Fibroblast of lung (primary cell): ENCODE results near the gene SLC9A1. TPM values are rescaled to one million over a fixed set of nuclear protein-coding genes. Genes with fewer than 3 reads are reported as not detected.

Experiments
- DNase-seq, 2 donors: peaks; one replicate each; pipeline versions ENCODE4 v3.0.0 to v3.0.0-alpha.2; 2010; ENCODE audit warnings: low read depth in 2 of 2
- H2AFZ ChIP-seq: 2 replicates; pipeline ENCODE4 v1.5.1; 2012; ENCODE audit warnings: low read length, control low read depth, inconsistent platforms
- H3K27ac ChIP-seq: 2 replicates; pipeline ENCODE4 v1.5.1; 2011; ENCODE audit warnings: low read length, control low read depth; ENCODE audit not compliant: insufficient read depth
- H3K27me3 ChIP-seq: 2 replicates; pipeline ENCODE4 v1.5.1; 2011; ENCODE audit warnings: mild to moderate bottlenecking, low read length; ENCODE audit not compliant: control insufficient read depth, insufficient read depth
- H3K36me3 ChIP-seq: 2 replicates; pipeline ENCODE4 v1.5.1; 2011; ENCODE audit warnings: low read length; ENCODE audit not compliant: control insufficient read depth, insufficient read depth
- H3K4me1 ChIP-seq: 2 replicates; pipeline ENCODE4 v1.5.1; 2011; ENCODE audit warnings: low read length; ENCODE audit not compliant: control insufficient read depth, insufficient read depth; ENCODE audit errors: extremely low read depth
- H3K4me2 ChIP-seq: 2 replicates; pipeline ENCODE4 v1.5.1; 2011; ENCODE audit warnings: low read length, control low read depth; ENCODE audit not compliant: insufficient read depth; ENCODE audit errors: extremely low read depth
- H3K4me3 ChIP-seq, 4 experiments: fragments of 200-600 bp in 1 of 4; sonication (generic) in 1 of 4; replicated peaks in 1 of 4; 2 replicates each; pipeline ENCODE4 v1.5.1; 2011 to 2016; ENCODE audit warnings: low read length in 4 of 4, low read depth in 3 of 4, mild to moderate bottlenecking in 3 of 4, control low read depth in 2 of 4, inconsistent platforms in 1 of 4, mixed read lengths in 1 of 4; ENCODE audit not compliant: insufficient read depth in 1 of 4; ENCODE audit errors: control extremely low read depth in 1 of 4
- H3K79me2 ChIP-seq: 2 replicates; pipeline ENCODE4 v1.5.1; 2012; ENCODE audit warnings: mild to moderate bottlenecking, low read length, inconsistent platforms; ENCODE audit not compliant: control insufficient read depth, insufficient read depth
- H3K9ac ChIP-seq: 2 replicates; pipeline ENCODE4 v1.5.1; 2011; ENCODE audit warnings: mild to moderate bottlenecking, low read length, control low read depth; ENCODE audit not compliant: insufficient read depth
- H3K9me3 ChIP-seq: 2 replicates; pipeline ENCODE4 v1.5.1; 2012; ENCODE audit warnings: low read depth, low read length; ENCODE audit not compliant: control insufficient read depth, insufficient read depth
- H4K20me1 ChIP-seq: 2 replicates; pipeline ENCODE4 v1.5.1; 2011; ENCODE audit warnings: low read length; ENCODE audit not compliant: control insufficient read depth, insufficient read depth; ENCODE audit errors: extremely low read depth
- CTCF ChIP-seq, 2 donors: IDR thresholded peaks in 1 of 2; conservative IDR thresholded peaks in 1 of 2; 1 replicate in 1 of 2; 2 replicates in 1 of 2; pipeline ENCODE4 v1.5.1; 2011 to 2012; ENCODE audit warnings: low read length in 2 of 2, control low read depth in 1 of 2, inconsistent platforms in 1 of 2, low read depth in 1 of 2, mild to moderate bottlenecking in 1 of 2
- EZH2 ChIP-seq: IDR thresholded peaks from 2 replicates; pipeline ENCODE4 v1.5.1; 2012; ENCODE audit warnings: low read length, control low read depth, mild to moderate bottlenecking; ENCODE audit errors: missing control alignments
- polyA plus RNA-seq, 2 donors: library from polyadenylated mRNA; depleted of rRNA in 1 of 2; stranded (reverse) in 1 of 2; unstranded in 1 of 2; fragments of >200 nt; gene quantifications; 2 replicates each; pipeline ENCODE4 v1.2.1, GENCODE V29; 2011 to 2012; ENCODE audit warnings: missing spikeins in 1 of 2
- total RNA-seq: library from RNA; depleted of rRNA; stranded (reverse); fragments of >200 nt; gene quantifications from 2 replicates; pipeline ENCODE4 v1.2.1, GENCODE V29; 2014

SLC9A1 gene
- total and polyA plus RNA-seq, 2 donors (not counting 1 experiment from before 2014, with no cell fraction given), result 4.9 to 10.4 TPM

- peaks cover 2% of the 10 kb centered on the region for H3K36me3 ChIP-seq
- no peaks in the 10 kb centered on the region for H4K20me1 ChIP-seq
- H3K9ac ChIP-seq, result no peak overlapping the region
- H3K27ac ChIP-seq, result peak overlapping the region; percentile 83
- peak overlapping the region; percentile 72 to 80 (median 78) for H3K4me3 ChIP-seq
- H2AFZ ChIP-seq, result no peak overlapping the region
- no peaks in the 10 kb centered on the region for H3K9me3 ChIP-seq
- peaks cover 9% of the 10 kb centered on the region for H3K4me1 ChIP-seq
- TF ChIP-seq CTCF (conservative IDR thresholded peaks at IDR 0.05 in 1 of 2, IDR thresholded peaks at IDR 0.05 in 1 of 2; ENCODE audit: low read depth in 1 of 2, low read length in 2 of 2) (no peak), EZH2 (no peak)
- no peaks in the 10 kb centered on the region for H3K27me3 ChIP-seq
- H3K4me2 ChIP-seq, result peak overlapping the region; percentile 84
- peaks cover 45% of the 10 kb centered on the region for H3K79me2 ChIP-seq
- no peak for DNase-seq
Measured at GRCh38 chr1:27153927-27154358, 982 bp downstream of the SLC9A1 start.

- Histone ChIP-seq H3K36me3 (peaks cover 2% of the 10 kb centered on the region), H3K4me1 (peaks cover 9% of the 10 kb centered on the region), H3K79me2 (peaks cover 49% of the 10 kb centered on the region), H3K27ac (peak overlapping the region; percentile 57), H4K20me1 (no peaks in the 10 kb centered on the region), H3K9me3 (no peaks in the 10 kb centered on the region), H3K4me2 (peak overlapping the region; percentile 84), H2AFZ (no peak overlapping the region), H3K27me3 (no peaks in the 10 kb centered on the region), H3K4me3 (peak overlapping the region; percentile 72 to 80 (median 78)), H3K9ac (no peak overlapping the region)
- TF ChIP-seq CTCF (conservative IDR thresholded peaks at IDR 0.05 in 1 of 2, IDR thresholded peaks at IDR 0.05 in 1 of 2; ENCODE audit: low read depth in 1 of 2, low read length in 2 of 2), result no peak
- TF ChIP-seq EZH2, result no peak
- peak in 1 of 2 donors; percentile 15 for DNase-seq
Measured at GRCh38 chr1:27153549-27153886, 1.4 kb downstream of the SLC9A1 start.

- H3K9me3 ChIP-seq, result no peaks in the 10 kb centered on the region
- no peak overlapping the region for H2AFZ ChIP-seq
- H3K4me3 ChIP-seq, result peak overlapping the region; percentile 72 to 80 (median 78)
- peaks cover 53% of the 10 kb centered on the region for H3K79me2 ChIP-seq
- H3K4me2 ChIP-seq, result peak overlapping the region; percentile 84
- H3K27ac ChIP-seq, result peak overlapping the region; percentile 57
- H3K27me3 ChIP-seq, result no peaks in the 10 kb centered on the region
- no peaks in the 10 kb centered on the region for H4K20me1 ChIP-seq
- peak in 1 of 2 donors; percentile 19 for DNase-seq
- peak overlapping the region; percentile 21 for H3K9ac ChIP-seq
- peaks cover 2% of the 10 kb centered on the region for H3K36me3 ChIP-seq
- TF ChIP-seq EZH2, result no peak
- no peak for TF ChIP-seq CTCF (conservative IDR thresholded peaks at IDR 0.05 in 1 of 2, IDR thresholded peaks at IDR 0.05 in 1 of 2; ENCODE audit: low read depth in 1 of 2, low read length in 2 of 2)
- H3K4me1 ChIP-seq, result peaks cover 9% of the 10 kb centered on the region
Measured at GRCh38 chr1:27152829-27153548, 1.9 kb downstream of the SLC9A1 start.
